ENCODE data around the gene RGS1. TPM values are rescaled to one million over a fixed set of nuclear protein-coding genes. Genes with fewer than 3 reads are reported as not detected.

Gene RGS1
- polyA plus RNA-seq, 3 donors: 2.4 to 17.7 (median 15.7) TPM

GRCh38 chr1:192554904-192555303 lies 20.7 kb upstream of the RGS1 start:
- H3K4me3 Mint-ChIP-seq: no peak overlapping the region
- Histone ChIP-seq H3K4me2 (replicated peaks; ENCODE audit: extremely low read depth, low read length, poor library complexity, severe bottlenecking) (no peak overlapping the region), H4K20me1 (ENCODE audit: insufficient read depth, low read length) (no peaks in the 10 kb centered on the region), H3K27ac (ENCODE audit: low read depth in 1 of 2, low read length in 2 of 2) (no peak overlapping the region), H3K9me3 (replicated peaks in 1 of 2; ENCODE audit: control insufficient read depth in 1 of 2, insufficient read depth in 1 of 2, low read length in 2 of 2) (no peaks in the 10 kb centered on the region), H3K79me2 (ENCODE audit: insufficient read depth, low read length) (no peaks in the 10 kb centered on the region), H3K4me3 (replicated peaks in 1 of 3; ENCODE audit: low read depth in 2 of 3, low read length in 3 of 3) (no peak overlapping the region), H2AFZ (ENCODE audit: insufficient read depth, low read depth, low read length, poor library complexity, severe bottlenecking) (no peak overlapping the region), H3K27me3 (ENCODE audit: control insufficient read depth in 2 of 2, insufficient read depth in 2 of 2, low read length in 2 of 2) (no peaks in the 10 kb centered on the region), H3K4me1 (ENCODE audit: control insufficient read depth in 1 of 2, insufficient read depth in 2 of 2, low read length in 2 of 2) (peaks cover 0 to 6% of the 10 kb centered on the region in 2 donors), H3K36me3 (replicated peaks in 1 of 2; ENCODE audit: control insufficient read depth in 1 of 2, insufficient read depth in 2 of 2, low read length in 2 of 2) (no peaks in the 10 kb centered on the region), H3K9ac (ENCODE audit: insufficient read depth, low read length, poor library complexity, severe bottlenecking) (no peak overlapping the region)
- H3K36me3 Mint-ChIP-seq: no peaks in the 10 kb centered on the region
- peaks cover 6% of the 10 kb centered on the region for H3K4me1 Mint-ChIP-seq
- TF ChIP-seq, protein P1, sequence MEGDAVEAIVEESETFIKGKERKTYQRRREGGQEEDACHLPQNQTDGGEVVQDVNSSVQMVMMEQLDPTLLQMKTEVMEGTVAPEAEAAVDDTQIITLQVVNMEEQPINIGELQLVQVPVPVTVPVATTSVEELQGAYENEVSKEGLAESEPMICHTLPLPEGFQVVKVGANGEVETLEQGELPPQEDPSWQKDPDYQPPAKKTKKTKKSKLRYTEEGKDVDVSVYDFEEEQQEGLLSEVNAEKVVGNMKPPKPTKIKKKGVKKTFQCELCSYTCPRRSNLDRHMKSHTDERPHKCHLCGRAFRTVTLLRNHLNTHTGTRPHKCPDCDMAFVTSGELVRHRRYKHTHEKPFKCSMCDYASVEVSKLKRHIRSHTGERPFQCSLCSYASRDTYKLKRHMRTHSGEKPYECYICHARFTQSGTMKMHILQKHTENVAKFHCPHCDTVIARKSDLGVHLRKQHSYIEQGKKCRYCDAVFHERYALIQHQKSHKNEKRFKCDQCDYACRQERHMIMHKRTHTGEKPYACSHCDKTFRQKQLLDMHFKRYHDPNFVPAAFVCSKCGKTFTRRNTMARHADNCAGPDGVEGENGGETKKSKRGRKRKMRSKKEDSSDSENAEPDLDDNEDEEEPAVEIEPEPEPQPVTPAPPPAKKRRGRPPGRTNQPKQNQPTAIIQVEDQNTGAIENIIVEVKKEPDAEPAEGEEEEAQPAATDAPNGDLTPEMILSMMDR (IDR thresholded peaks at IDR 0.05): no peak
- intact Hi-C loops (cut with micrococcal nuclease): no loop called here
- WGBS (ENCODE audit: insufficient coverage): no CpG with 5 or more reads among the region's 4 CpGs
- no peak for DNase-seq
- H3K9me3 Mint-ChIP-seq: no peaks in the 10 kb centered on the region
- H3K27ac Mint-ChIP-seq: no peak overlapping the region
- H3K27me3 Mint-ChIP-seq (ENCODE audit: low read depth in 3 of 3): no peaks in the 10 kb centered on the region

GRCh38 chr1:192555399-192555798 lies 20.2 kb upstream of the RGS1 start:
- no peak for DNase-seq
- Mint-ChIP-seq H3K27me3 (ENCODE audit: low read depth in 3 of 3) (no peaks in the 10 kb centered on the region), H3K4me3 (no peak overlapping the region), H3K27ac (no peak overlapping the region), H3K4me1 (peaks cover 6% of the 10 kb centered on the region), H3K9me3 (no peaks in the 10 kb centered on the region), H3K36me3 (no peaks in the 10 kb centered on the region)
- Histone ChIP-seq H2AFZ (ENCODE audit: insufficient read depth, low read depth, low read length, poor library complexity, severe bottlenecking) (no peak overlapping the region), H3K36me3 (replicated peaks in 1 of 2; ENCODE audit: control insufficient read depth in 1 of 2, insufficient read depth in 2 of 2, low read length in 2 of 2) (no peaks in the 10 kb centered on the region), H3K9me3 (replicated peaks in 1 of 2; ENCODE audit: control insufficient read depth in 1 of 2, insufficient read depth in 1 of 2, low read length in 2 of 2) (no peaks in the 10 kb centered on the region), H3K4me3 (replicated peaks in 1 of 3; ENCODE audit: low read depth in 2 of 3, low read length in 3 of 3) (no peak overlapping the region), H3K27me3 (ENCODE audit: control insufficient read depth in 2 of 2, insufficient read depth in 2 of 2, low read length in 2 of 2) (no peaks in the 10 kb centered on the region), H3K4me2 (replicated peaks; ENCODE audit: extremely low read depth, low read length, poor library complexity, severe bottlenecking) (no peak overlapping the region), H3K9ac (ENCODE audit: insufficient read depth, low read length, poor library complexity, severe bottlenecking) (no peak overlapping the region), H3K79me2 (ENCODE audit: insufficient read depth, low read length) (no peaks in the 10 kb centered on the region), H4K20me1 (ENCODE audit: insufficient read depth, low read length) (no peaks in the 10 kb centered on the region), H3K4me1 (ENCODE audit: control insufficient read depth in 1 of 2, insufficient read depth in 2 of 2, low read length in 2 of 2) (peaks cover 0 to 6% of the 10 kb centered on the region in 2 donors), H3K27ac (ENCODE audit: low read depth in 1 of 2, low read length in 2 of 2) (no peak overlapping the region)
- intact Hi-C loops (cut with micrococcal nuclease): no loop called here
- TF ChIP-seq, protein P1 (IDR thresholded peaks at IDR 0.05): no peak

Measured in CD14-positive monocyte (primary cell).